ENCODE measurements around the gene GALNT2.

GALNT2 gene

DNA sequence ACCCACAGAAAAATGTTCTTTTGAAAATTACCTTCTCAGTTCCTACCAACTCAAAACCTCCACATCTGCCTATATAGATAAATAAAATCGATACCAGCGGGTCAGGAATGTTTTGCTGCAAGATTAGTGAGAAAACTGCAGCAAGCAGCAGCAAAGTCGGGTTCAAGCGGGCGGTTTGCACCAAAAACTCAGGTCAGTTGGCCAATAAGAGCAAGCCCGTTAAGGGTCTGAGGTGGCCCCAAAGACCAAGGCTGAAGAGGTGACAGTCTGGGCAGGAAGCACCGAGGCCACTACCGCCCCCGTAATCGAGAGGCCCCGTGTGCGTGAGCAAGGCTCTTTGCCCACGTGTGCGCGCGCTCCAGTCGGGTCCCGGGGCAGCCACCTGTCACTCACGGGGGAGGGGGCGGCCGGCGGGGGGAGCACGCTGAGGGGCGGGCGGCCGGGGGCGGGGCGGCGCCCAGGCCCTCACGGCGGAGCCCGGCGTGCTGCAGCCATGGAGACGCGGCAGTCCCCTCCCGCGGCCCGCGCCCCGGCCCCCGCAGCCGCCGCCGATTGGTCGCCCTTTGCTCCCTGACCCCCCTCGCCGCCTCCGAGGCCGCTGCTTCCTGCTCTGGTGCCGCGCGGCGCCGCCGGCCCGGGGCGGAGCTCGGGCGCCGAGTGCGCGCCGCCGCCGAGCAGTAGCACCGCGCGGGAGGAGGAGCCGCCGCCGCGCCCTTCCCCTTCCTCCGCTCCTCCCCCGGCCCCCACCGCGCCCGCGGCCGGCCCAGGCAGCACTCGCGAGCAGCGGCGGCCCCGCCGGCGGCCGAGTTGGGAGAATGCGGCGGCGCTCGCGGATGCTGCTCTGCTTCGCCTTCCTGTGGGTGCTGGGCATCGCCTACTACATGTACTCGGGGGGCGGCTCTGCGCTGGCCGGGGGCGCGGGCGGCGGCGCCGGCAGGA, at the start of gene GALNT2:
TSS of gene GALNT2 (plus strand) at position 773 of the 939 bp plus-strand sequence. CDS start at position 816, 43 bp downstream.
- DNase-seq (ENCODE audit: low read depth): peak; percentile 89

DNA sequence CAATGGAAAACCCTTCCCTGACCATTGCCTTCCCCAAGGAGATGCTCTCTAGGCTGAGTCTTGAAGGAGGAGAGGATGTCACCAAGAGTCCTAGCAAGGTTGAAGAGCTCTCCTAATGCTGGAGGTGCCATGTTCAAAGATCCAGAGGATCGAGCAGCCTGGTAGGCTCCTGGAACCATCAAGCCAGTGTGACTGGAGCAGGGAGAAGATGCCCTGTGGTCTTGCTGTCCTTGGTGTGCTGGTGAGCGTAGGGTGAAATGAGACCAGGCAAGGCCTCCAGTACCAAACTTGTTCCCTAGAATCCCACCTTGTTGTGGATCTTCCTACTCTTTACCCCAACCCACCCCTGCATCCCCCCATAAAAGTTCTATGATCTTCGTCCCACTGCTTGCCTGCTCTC, 46.6 kb upstream of the GALNT2 start:
- DNase-seq (ENCODE audit: low read depth): no peak

DNA sequence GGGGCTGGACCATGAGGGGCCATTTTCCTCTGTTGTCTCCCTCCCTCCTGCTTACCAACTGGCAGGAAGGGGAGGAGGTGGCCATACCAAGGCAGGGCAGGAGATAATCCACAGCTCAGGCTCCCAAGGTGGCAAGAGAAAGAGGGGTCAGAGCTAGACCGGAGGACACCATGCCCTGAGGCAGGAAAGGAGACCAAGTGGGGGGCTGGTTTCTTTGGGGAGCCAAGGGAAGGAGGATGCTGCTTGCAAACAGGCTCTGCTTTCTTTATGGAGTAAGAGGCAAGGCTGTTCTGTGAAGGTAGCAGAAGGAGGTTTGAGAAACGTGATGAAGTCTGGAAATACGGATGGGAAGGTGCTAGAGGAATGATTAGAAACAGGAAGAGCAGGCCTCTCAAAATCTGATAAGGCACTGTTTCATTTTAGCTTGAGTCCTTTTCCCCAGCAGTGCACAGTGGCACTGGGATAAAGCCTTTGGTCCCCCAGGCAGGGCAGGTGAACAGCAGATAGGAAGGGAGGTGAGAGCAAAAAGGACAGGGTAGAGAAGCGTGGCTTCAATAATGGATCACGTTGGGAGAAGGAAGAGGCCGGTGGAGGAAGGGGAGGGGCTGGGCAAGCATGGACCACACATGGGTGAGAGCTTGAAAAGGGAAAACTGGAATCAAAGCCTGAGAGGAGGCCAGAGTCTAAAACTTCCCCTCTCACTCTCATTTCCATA, 44.2 kb upstream of the GALNT2 start:
- no peak for DNase-seq (ENCODE audit: low read depth)

DNA sequence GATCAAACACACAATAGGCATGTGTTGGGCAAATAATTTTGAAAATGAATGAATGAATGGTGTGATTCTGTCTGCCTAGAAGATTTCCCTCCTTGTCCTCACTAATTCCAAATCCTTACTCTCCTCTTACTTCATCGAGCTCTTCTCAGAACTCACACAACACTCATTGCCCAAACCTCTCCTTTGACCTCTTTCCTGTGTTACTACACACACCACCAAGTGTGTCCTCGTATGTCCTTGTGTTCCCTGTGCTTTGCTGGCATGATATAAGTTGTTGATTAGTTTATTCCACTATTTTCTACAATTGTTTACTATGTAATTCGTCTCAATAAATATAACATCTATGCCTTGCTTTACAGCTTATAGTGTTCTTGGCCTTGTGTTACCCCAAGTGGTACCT, 41.4 kb upstream of the GALNT2 start:
- no peak for DNase-seq (ENCODE audit: low read depth)

DNA sequence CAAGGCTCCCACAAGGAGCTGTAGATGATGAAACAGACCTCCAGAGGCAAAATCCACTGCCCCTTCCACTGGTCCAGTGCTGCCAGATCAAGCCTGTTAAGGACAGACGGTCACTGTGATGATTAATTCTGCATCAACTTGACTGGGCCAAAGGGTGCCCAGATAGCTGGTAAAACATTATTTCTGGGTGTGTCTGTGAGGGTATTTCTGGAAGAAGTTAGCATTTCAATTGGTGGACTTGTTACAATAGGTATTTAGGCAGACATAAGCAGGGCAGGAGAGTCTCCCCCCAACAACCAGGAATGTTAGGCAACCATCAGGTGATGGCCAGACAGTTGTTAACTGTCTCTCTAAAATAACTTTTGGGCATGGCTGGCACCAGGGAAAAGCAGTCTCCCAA, 40.9 kb upstream of the GALNT2 start:
- no peak for DNase-seq (ENCODE audit: low read depth)

DNA sequence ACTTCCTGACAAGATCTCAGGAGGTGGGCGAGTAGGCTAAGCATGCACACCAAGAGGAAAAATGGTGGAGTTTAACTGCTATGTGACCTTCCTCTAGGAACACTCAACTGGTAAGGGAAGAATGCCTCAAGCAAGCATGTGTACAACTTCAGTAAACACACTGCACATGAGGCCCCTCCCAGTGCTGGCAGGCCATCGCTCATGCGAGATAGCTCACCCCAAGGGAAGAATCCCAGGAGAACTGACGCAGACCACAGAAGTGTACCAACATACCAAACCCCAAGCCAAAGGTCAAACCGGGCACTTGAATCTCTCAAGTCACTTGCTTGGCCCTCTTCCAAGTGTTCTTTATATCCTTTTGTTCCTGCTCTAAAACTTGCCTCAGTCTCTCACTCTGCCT, 40.5 kb upstream of the GALNT2 start:
- no peak for DNase-seq (ENCODE audit: low read depth)

DNA sequence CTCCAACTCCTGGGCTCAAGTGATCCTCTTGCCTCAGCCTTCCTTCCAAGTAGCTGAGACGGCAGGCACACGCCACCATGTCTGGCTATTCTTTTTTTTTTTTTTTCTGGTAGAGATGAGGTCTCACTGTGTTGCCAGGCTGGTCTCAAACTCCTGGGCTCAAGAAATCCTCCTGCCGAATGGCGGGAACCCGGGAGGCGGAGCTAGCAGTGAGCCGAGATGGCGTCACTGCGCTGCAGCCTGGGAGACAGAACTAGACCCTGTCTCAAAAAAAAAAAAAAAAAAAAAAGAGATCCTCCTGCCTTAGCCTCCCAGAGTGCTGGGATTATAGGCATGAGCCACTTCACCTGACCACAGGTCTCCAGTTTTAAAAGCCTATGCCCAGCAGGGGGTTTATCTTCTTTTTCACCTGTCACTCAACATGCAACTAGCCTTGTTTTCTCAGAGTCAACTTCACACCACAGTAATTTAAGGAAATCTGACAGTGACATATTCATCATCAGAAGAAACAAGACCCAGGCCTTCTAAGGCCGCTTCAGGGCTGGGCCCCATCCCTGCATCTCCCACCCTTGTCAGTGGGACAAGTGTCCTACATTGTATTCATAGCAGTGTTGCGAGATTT, 38.3 kb upstream of the GALNT2 start:
- no peak for DNase-seq (ENCODE audit: low read depth)

DNA sequence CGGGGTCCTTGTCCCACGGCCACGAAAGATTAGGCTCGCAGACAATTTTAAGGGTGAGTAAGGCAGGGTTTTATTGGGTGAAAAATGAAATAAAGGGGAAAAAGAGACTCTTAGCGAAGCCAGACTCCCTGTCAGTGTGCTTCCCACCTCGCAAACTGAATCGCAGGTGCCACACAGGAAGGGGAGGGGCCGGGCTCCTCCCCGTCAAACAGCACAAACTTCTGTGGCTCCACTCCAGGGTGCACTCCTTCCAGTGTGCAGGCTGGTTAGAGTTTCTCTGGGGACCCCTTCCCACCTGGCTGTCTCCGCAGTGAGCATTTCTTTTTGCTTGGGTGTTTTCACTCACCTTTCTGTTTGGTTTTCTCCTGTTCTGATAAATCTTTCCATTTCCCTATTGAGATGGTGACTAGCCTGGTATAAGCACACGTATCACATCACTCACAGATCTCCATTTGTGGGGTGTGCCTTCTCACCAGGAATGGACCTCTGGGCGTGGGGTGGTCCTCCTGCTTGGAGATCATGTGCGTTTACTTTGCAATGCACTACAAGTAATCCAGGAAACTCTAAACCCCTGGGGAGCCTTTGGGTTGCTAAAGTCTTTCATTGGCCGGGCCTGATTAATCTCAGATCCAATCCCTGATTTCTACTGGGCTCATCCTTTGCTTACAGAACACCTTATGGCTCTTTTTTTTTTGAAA, 37.6 kb upstream of the GALNT2 start:
- no peak for DNase-seq (ENCODE audit: low read depth)

DNA sequence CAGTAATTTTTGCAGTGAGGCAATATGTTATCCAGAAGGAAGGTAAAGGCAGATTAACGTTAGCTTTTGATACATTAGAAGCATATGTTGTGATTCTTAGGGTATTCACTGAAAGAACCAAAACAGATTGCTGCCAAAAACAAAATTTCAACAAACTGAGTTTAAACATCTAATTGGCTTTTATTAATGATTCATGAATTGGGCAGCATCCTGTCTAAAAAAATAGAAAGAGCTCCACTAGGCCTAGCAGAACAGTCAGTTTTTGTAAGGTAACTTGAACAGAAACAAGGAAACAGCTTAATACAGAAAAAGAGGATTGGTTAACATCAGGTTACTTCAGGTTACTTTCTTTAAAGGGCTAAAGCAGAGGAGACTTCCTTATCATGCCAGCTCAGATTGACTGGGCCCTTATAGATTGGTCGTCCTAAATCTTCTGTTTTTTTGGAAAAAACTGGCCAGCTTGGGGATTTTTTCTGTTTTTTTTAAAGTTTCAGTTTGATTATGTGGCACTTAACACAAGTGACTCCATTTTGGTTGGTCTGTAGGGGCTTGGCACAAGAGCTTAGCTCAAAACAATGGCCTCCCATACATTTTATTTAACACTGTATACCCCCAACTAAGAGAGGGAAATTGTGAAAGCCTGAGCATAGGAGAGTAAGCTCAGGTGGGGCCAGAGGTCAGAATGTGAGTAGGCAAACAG, 36.8 kb upstream of the GALNT2 start:
- no peak for DNase-seq (ENCODE audit: low read depth)

DNA sequence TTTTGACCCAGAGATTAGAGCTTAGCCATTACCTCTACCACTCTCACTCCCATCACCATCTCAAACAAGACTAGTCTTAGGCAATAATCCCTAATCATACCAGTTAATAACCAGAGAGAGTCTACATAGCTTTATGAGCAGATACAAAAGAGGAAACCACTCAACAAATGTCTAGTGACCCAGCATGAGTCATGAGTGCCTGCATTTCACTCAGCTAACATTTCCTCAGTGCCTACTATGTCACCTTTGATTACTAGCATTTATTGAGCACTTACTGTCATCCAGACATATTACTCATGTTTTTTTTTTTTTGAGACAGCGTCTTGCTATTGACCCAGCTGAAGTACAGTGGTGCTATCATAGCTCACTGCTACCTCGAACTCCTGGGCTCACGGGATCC, 35.9 kb upstream of the GALNT2 start:
- DNase-seq (ENCODE audit: low read depth): no peak

DNA sequence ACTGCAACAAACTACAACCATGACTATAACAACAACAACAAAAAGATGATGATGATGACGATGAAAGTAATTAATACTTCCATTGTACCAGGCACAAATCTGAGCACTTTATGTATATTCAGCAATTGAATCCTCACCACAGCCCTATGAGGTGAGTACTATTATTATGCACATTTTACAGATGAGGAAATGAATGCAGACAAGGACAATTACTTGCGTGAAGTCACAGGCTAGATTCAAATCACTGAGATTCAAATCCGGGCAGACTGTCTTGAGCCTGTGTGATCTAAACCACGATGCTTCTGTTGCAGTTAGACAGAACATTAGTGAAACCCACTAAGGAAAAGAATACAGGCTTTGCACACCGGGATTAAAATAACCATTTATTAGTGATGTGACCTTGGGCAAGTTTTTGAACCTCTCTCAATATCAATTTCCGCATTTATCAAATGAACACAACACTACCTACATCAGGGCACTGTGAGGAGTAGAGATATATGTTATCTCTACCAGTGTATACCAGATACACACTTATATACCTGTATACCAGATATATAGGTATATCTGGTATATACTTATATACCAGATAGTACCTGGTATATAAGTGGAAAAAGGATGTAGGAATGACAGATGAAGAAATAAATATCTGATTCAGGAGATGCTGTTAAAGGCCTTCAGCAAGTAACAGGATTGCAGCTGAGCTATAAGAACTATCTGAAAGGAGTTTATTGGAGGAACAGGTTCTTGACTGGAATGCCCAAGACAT, 34.3 kb upstream of the GALNT2 start:
- no peak for DNase-seq (ENCODE audit: low read depth)

DNA sequence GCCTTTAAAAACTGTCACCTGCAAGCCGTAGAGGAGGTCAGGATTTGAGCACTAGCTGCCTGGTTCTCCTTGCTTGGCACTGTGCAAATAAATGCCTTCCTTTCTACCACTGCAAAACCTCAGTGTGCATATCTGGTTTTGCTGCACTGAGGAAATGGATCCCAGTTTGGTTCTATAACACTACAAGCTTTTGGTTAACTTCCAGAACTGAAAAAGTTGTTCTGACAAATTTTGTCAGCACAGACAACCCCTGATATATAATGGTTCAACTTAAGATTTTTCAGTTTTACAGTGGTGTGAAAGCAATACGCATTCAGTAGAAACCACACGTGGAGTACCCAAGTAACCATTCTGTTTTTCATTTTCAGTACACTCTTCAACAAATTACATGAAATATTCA, 29.8 kb upstream of the GALNT2 start:
- DNase-seq (ENCODE audit: low read depth): no peak

DNA sequence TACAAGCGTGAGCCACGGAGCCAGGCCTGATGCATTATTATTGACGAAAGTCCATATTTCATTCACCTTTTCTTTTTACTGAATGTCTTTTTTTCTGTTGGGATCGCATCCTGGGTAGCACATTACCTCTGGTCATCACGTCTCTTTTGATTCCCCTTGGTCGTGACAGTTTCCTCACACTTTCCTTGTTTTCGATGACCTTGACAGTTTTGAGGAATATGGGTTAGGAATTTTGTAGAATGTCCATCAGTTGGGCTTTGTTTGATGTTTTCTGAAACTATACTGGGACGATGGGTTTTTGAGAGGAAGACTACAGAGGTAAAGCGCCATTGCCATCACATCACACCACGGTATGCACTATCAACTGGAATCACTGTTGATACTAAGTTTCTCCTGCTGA, 26.6 kb upstream of the GALNT2 start:
- no peak for DNase-seq (ENCODE audit: low read depth)

DNA sequence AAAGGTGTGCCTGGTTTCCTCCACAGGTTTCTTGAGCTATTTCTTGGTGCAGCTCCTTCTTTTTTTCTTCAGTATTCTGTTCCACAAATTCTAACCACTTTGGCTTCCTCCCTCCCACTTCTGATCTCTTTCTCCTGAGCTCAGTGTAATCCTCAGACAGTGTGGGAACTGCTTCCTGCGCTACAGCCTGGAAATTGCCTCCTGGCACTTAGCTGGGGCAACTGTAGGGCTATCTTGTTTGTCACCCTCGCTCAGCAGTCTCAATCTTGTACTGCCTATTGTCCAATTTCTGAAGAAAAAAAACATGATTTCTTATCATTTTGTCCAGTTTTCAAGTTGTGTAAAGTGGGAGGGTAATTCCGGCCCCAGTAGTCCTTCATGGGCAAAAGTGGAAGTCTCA, 24.0 kb upstream of the GALNT2 start:
- peak; percentile 42 for DNase-seq (ENCODE audit: low read depth)

DNA sequence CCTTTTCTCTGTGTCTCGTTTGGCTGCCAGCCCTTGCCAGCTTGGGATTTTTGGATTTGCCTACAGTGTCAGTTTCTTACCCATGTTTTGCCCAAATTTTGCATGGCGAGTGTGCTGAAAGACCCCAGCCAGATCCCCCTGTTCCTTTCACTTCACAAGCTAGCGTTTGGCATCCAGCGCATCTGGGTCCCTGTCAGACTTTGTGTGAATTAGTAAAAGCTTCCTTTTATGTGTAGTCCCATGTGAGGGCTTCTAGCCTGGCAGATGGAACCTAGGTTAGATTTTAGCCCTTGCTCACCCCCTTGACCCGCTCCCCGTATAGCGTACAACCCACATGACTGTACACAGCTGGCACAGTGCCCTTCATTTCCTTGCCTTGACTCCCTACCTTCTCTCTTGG, 22.3 kb upstream of the GALNT2 start:
- DNase-seq (ENCODE audit: low read depth): no peak

DNA sequence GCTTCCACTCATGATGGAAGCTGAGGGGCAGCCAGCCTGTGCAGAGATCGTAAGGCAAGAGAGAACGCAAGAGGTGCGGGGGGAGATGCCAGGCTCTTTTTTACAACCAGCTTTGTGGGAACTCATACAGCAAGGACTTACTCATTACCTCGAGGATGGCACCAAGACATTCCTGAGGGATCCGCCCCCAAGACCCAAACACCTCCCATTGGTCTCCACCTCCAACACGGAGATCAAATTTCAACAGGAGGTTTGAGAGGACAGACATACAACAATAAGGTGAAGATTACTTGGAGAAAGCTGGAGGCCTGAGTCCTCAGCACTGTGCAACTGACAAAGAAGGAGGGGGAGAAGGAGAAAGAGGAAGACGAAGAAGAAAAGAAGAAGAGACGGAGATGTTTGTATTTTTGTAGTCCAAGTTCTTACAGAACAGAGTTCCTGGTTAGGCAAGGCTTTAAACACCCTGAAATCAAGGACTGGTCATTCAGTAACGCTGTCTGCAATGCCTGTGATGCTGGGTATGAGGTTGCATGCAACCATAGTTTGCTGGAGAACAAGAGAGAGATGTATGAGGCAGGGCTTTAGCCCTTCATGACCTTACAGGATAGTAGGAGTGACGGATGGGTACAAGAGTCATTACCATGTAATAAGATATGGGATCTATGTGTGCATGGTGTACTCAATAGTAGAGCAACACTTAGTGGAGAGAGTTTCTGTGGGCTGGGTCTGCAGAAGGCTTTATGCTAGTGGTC, 19.7 kb upstream of the GALNT2 start:
- no peak for DNase-seq (ENCODE audit: low read depth)

DNA sequence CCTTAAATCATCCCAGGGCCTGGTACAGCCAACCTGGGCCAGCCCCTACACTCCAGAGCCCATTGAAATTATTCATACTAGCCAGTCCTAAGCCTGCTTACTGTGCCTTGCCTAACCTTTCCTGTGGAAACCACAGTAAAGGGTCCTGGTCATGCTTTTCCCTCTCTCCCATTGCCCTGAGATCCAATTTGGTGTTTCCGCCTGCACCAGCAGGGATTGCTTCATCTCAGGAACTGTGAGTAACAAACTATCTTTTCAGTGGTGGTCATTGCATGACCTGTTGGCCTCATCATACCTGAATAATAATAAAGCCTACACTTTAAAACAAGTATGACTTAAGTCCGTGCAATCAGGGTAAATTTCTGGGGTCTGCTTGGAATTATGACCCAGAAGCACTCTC, 18.7 kb upstream of the GALNT2 start:
- DNase-seq (ENCODE audit: low read depth): no peak

DNA sequence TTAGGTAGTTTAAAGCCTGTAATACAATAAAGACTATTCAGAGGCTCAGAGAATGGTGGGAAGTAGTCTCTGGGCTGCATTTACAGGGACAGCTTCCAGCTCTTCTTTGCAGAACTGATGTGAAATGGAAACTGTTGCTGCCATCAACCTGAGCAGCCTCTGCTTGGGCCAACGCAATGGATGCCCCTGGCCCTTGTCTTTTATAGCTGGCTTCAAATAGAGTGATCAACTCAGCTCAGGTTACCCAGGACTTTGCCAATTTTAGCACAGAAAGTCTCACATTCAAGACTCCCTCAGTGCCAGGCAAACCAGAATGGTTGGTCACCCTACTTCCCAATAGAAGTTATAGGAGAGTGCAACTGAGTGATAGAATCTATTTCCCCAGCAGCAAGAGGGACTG, 18.1 kb upstream of the GALNT2 start:
- DNase-seq (ENCODE audit: low read depth): no peak

DNA sequence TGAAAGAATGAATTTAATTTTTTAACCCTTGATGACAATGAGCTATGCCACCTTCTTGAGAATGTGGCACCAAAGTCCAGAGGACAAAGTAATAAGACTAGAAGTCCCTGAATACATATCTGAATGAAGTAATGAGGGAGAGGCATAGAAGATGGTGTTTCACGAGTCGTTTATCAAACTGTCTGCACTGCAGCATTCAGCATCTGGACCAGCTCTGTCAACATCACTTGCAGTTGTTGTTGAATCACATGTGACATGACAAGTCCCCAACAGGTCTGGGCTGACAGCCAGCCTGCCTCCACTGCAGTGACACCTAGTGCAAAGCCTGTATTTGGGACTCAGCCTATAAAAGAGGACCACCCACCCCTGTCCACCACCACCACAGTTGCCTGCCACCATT, 17.3 kb upstream of the GALNT2 start:
- DNase-seq (ENCODE audit: low read depth): no peak

Data from CMK (cell line).